GM13976 (cell line): Measurements from ENCODE around the gene FREM2.

ENCODE experiments used
- DNase-seq: peaks from one replicate; pipeline ENCODE4 v3.0.0; 2012; ENCODE audit warnings: low spot score
- CTCF ChIP-seq: IDR thresholded peaks from 2 replicates; pipeline ENCODE4 v1.5.1; 2012; ENCODE audit warnings: borderline replicate concordance, mild to moderate bottlenecking; ENCODE audit not compliant: insufficient read depth; ENCODE audit errors: extremely low read depth, missing control alignments, control extremely low read depth
- in situ Hi-C: fragments of 300-500 bp; cut with MboI; formaldehyde crosslinking; loops from one replicate; pipeline ENCODE4 v1.12.0; 2022; ENCODE audit warnings: low sequenced_read_pairs, mixed read lengths, inconsistent platforms; ENCODE audit not compliant: unreplicated experiment

The FREM2 gene

GRCh38 chr13:38705365-38705764, 18.5 kb downstream of the FREM2 start:
- in situ Hi-C loops: no loop called here
- no peak for TF ChIP-seq CTCF

GRCh38 chr13:38707460-38707859, 20.6 kb downstream of the FREM2 start:
- no peak for DNase-seq
- no peak for TF ChIP-seq CTCF
- in situ Hi-C loops: no loop called here

More at GRCh38 chr13:38705365-38705764, 18.5 kb downstream of the FREM2 start:
- no peak for DNase-seq

GRCh38 chr13:38713046-38713445, 26.2 kb downstream of the FREM2 start:
- TF ChIP-seq CTCF: no peak
- in situ Hi-C loops: no loop called here
- DNase-seq: no peak

GRCh38 chr13:38718374-38718773, 31.5 kb downstream of the FREM2 start:
- TF ChIP-seq CTCF: no peak
- in situ Hi-C loops: no loop called here
- DNase-seq: no peak

- in situ Hi-C loops: no loop called here
- no peak for TF ChIP-seq CTCF
- no peak for DNase-seq
Observed at GRCh38 chr13:38730332-38730731, 43.5 kb downstream of the FREM2 start.

- no peak for DNase-seq
- in situ Hi-C loops: no loop called here
- TF ChIP-seq CTCF: no peak
Observed at GRCh38 chr13:38733146-38733545, 46.3 kb downstream of the FREM2 start.
